NCI-H146 treated with DMSO at 0.1 percent for 48 hours (cell line): ENCODE data around the gene LHB.
A peak's percentile ranks its signal among the peaks of the same experiment; 100 is the strongest.
"Not testable (repeated sequence)": the region's sequence is repeated elsewhere in the genome, so short reads cannot be mapped to it uniquely, and the experiment has no call there.

Source experiments
- DNase-seq: peaks from one replicate; lab custom pipeline; 2025; ENCODE audit not compliant: unreplicated experiment; lab: John Stamatoyannopoulos, UW

Gene LHB

GRCh38 chr19:49017041-49017665 is at the start of gene LHB:
Gene LHB (minus strand): TSS chr19:49017091. CDS start chr19:49017081, 10 bp downstream.
- no peak for DNase-seq

GRCh38 chr19:49065905-49066512 is 49.1 kb upstream of the LHB start:
- DNase-seq = no peak

GRCh38 chr19:49064768-49065611 is 48.1 kb upstream of the LHB start, which contains the start of gene NTF4:
Gene NTF4 (minus strand): TSS chr19:49064818. CDS start chr19:49061997, 2,821 bp downstream.
- DNase-seq = no peak

GRCh38 chr19:49064029-49064629 is 47.2 kb upstream of the LHB start:
- no peak for DNase-seq

- DNase-seq = no peak
Measured at GRCh38 chr19:49061445-49061844, 44.6 kb upstream of the LHB start.

- DNase-seq = no peak
Measured at GRCh38 chr19:49061000-49061399, 44.1 kb upstream of the LHB start.

- no peak for DNase-seq
Measured at GRCh38 chr19:49059053-49059452, 42.2 kb upstream of the LHB start.

- DNase-seq = no peak
Measured at GRCh38 chr19:49058562-49058961, 41.7 kb upstream of the LHB start.

GRCh38 chr19:49057636-49058234 is 40.8 kb upstream of the LHB start, which contains the start of gene CGB7:
Gene CGB7 (minus strand): TSS chr19:49057749. CDS start chr19:49055375, 2,374 bp downstream.
- peak; percentile 43 for DNase-seq

GRCh38 chr19:49056902-49057596 is 40.2 kb upstream of the LHB start:
- DNase-seq = not testable (repeated sequence)

GRCh38 chr19:49056101-49056901 is 39.4 kb upstream of the LHB start:
- DNase-seq = peak; percentile 43

- DNase-seq = not testable (repeated sequence)
Measured at GRCh38 chr19:49050376-49051033, 33.6 kb upstream of the LHB start.

GRCh38 chr19:49049834-49050233 is 32.9 kb upstream of the LHB start:
- not testable (repeated sequence) for DNase-seq

- DNase-seq = not testable (repeated sequence)
Measured at GRCh38 chr19:49049011-49049410, 32.1 kb upstream of the LHB start, which contains the start of gene CGB8. Gene CGB8 (minus strand): TSS chr19:49049111. CDS start chr19:49048739, 372 bp downstream.

- DNase-seq = not testable (repeated sequence)
Measured at GRCh38 chr19:49043548-49043947, 26.7 kb upstream of the LHB start, which contains the start of gene CGB5. Gene CGB5 (plus strand): TSS chr19:49043848. CDS start chr19:49044210, 362 bp downstream.

GRCh38 chr19:49042666-49043065 is 25.8 kb upstream of the LHB start:
- not testable (repeated sequence) for DNase-seq

GRCh38 chr19:49042177-49042576 is 25.3 kb upstream of the LHB start:
- no peak for DNase-seq

GRCh38 chr19:49039736-49040135 is 22.8 kb upstream of the LHB start:
- DNase-seq = not testable (repeated sequence)
